Stimulated activated CD4-positive, alpha-beta T cell treated with anti-CD3 and anti-CD28 coated beads, Interleukin-2, amount 100 ng/mL, for 48 hours (primary cell): Measurements from ENCODE around the gene HINT2.
A peak's percentile ranks its signal among the peaks of the same experiment; 100 is the strongest.

Experiments used
- DNase-seq, 2 donors: peaks; one replicate each; pipeline ENCODE4 v3.0.0-alpha.2; 2020

The HINT2 gene

DNA sequence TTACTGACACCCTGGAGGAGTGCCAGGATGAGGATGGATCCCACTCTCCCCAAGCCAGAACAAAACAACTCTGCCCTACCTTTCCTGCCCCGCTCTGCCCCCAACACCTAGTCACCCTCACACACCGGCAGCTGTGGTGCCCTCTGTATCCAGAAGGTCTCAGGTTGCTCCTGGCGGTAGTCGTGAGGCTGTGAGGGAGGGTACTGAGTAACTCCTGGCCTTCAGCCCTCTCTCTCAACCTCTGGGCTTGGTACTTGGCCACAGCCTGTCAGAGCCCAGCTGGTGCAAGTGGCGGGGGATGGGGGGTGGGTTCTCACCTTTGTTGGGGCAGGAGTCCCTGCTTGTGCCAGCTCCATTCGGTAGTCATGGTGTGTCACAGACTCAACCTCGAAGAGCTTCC is 4.7 kb downstream of the HINT2 start:
- no peak for DNase-seq

DNA sequence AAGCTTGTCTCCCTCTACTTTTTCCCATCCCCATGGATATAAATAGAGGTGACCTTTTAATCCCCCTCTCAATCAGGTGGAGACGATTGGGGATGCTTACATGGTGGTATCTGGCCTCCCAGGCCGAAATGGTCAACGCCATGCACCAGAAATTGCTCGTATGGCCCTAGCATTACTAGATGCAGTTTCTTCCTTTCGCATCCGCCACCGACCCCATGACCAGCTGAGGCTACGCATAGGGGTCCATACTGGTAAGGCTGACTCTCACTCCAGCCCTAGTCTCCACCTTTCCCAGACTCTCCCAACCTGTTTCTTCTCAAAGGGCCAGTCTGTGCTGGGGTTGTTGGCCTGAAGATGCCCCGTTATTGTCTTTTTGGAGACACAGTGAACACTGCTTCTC is 6.4 kb downstream of the HINT2 start:
- DNase-seq, result no peak

DNA sequence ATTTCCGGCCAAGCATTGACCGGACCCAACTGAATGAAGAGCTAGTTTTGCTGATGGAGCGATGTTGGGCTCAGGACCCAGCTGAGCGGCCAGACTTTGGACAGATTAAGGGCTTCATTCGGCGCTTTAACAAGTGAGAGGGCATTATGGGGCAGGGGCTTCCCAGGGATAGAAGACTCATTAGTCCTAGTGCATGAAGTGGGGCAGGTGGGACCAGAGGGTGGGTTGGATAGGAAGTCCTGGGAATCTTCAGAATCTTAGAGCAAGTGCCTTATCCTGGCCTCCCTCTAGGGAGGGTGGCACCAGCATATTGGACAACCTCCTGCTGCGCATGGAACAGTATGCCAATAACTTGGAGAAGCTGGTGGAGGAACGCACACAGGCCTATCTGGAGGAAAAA is 8.7 kb downstream of the HINT2 start:
- no peak for DNase-seq

DNA sequence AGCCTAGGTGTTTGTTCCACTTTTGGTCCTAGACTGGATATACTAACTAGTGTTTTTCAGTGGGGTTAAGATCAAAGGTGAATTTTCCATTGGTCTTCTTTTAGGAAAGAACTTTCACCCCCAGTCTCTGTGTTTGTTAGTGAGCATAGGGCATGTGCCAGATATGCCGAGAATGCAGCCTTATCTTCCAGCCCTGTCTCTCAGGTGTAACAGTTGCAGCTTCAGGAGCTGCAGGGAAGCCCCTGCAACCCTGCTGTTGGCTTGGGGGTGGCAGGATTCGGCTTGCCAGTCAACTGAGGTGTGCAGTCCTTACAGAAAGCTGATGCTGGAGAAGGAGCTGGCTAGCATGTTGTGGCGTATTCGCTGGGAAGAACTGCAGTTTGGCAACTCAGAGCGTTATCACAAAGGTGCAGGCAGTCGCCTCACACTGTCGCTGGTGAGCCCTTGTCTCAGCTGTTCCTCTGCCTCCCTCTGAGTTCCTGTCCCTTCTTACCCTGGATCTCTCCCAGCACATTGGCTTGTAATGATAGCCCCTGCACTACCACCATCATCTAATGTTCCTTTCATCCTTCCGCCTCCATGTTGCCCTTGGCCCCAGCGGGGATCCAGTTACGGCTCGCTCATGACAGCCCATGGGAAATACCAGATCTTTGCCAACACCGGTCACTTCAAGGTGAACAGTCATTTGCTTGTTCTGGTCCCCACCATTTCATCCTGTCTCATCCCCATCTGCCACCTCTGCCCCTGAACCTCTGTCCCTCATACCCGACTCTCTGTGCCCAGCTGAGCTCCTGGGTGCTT is 13.3 kb downstream of the HINT2 start:
- no peak for DNase-seq

DNA sequence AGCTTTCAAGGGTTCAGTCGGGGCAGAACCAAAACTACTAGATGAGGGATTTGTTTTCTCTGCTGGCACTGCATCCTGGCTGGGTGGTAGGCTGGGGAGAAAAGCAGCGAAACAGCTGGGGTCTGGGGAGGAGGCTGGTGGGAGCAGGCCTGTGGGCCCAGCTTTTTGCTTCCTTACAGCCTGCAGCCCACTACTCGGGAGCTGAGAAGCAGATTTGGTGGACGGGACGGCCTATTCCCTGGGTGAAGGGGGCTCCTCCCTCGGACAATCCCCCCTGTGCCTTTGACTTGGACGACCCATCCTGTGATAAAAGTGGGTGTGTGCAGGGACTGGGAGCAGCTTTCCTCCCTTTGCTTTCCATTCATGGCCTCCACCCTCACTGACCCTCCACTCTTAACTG is 14.3 kb downstream of the HINT2 start:
- DNase-seq, result no peak

DNA sequence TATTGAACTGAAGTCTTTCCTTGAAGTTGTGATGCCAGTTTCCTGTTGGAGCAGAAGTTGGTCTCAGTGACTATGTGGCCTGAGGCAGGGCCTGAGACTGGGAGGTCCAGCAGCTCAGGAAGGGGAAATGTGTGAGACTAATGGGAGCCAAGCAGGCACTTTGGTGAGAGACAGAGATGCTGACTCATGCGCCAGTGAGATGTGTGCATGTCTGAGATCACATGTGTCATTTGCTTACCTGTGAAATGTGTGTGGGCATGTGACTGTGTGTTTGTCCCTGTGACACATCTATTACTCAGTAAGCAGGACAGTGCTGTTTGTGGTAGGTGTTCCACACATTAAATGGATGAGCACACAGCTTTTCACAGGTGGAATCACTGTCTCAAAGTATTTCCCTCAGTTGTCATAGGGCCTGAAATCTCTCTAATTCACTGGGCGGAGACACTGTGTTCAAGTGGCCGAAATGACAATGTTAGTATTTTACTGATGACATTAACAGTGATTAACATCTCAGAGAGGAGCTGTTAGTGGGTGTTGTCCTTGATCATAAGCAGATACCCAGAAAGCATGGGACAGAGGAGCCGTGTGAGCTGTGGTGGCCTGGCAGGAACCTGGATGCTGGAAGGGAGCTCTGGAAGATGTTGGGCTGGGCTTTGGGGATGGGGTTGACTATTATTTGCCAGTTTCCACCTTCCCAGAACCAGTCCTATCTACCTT is 16.0 kb downstream of the HINT2 start:
- peak; percentile 36 to 41 for DNase-seq

DNA sequence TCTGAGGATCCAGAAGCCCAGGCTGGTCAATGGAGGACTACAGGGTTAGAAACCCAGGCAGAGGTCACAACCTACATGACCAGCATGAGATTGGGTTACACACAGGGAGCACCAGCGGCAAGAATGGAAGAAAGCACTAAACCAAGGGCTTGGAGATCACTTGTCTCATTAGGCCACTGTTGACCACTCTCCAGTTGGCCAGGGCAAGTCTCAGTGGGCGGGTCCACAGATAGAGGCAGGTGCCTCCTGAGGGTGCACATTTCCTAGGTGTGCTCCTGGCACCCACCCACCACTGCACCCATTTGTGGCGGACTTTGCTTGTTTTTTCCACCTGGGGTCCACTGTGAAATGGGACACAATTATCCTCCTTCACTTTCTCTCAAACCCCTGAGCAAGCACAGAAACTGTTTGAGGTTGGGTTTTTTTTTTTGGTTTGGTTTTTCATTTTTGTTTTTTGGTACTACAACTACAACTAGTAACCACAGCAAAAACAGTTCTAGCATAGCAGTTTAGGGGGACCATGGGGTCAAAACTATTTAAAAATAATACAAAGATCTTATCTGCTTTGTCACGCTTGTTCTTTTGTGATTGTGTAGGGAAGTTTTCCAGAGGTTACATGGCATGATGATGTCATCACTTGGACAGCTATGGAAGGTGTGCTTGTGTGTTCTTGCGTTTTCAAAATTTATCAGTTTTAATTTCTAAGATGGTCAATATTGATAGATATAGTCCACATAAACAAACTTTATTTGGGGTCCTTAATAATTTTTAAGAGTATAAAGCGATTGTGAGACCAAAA is 17.3 kb downstream of the HINT2 start:
- DNase-seq, result no peak

DNA sequence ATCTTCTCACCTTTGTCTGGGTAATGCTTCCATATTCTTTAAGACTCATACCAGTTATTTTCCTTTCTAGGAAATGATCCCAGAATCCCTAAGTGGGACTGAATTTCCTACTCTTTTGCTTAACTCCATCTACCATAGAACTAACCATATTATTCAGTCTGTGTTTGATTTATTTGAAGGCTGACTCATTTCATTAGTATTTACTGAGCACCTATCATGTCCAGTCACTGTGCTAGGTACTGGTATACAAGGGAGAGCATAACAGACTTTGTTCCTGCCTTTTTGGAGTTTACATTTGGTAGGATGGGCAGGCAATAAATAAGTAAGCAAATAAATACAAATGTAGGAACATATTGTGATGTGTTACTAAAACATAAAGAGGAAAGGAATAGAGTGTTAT is 19.1 kb downstream of the HINT2 start:
- no peak for DNase-seq

DNA sequence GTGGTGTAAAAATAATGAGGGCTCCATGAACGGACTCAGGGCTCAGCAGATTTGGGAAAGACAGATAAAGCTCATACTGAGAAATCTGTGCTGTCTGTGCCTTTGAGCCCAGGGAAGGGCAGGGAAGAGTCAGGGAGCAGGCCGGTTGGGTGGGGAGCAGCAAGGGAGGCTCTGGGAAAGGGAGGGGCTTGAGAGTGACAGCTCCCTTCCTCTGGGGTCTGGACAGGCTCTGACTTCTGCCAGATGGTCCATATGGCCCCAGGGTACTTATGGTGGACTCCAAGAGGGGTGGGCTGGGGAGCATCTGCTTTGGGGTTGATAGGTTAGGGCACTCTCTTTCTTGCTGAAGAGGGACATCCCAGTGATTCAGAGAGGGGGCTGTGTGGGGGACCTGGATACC is 21.4 kb downstream of the HINT2 start:
- DNase-seq, result no peak

DNA sequence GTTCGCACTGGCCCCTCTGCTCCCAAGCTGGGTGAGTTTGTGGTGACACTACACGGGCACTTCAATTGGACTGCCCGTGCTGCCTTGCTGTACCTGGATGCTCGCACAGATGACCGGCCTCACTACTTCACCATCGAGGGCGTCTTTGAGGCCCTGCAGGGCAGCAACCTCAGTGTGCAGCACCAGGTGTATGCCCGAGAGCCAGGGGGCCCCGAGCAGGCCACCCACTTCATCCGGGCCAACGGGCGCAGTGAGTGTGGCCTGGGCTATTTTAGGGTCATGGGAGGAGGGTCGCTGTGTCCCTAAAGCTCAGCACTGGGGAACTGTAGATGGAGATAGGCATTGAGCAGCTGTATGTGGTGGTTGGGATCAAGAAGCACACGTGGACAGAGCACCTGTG is 22.0 kb downstream of the HINT2 start:
- no peak for DNase-seq

DNA sequence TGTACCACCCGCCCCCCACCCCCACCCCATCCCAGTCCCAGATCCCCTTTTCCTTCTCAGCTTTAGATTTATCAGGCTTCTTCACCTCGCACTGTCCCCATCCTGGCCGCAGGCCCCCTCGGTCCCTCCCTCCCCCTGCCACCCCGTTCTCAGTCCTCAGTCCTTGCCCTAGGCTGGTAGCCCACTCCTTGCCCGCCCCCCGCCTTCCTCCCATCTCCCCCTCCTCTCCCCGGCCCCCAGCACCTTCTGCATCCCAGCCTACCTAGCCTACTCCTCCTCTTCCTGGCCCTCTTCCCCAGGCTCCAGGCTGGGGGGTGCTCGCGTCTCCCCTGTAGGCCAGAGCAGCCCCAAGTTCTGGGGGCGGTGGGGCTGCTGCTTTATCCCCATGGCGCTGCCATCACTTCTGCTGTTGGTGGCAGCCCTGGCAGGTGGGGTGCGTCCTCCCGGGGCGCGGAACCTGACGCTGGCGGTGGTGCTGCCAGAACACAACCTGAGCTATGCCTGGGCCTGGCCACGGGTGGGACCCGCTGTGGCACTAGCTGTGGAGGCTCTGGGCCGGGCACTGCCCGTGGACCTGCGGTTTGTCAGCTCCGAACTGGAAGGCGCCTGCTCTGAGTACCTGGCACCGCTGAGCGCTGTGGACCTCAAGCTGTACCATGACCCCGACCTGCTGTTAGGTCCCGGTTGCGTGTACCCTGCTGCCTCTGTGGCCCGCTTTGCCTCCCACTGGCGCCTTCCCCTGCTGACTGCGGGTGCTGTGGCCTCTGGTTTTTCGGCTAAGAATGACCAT is 22.6 kb downstream of the HINT2 start:
- no peak for DNase-seq

DNA sequence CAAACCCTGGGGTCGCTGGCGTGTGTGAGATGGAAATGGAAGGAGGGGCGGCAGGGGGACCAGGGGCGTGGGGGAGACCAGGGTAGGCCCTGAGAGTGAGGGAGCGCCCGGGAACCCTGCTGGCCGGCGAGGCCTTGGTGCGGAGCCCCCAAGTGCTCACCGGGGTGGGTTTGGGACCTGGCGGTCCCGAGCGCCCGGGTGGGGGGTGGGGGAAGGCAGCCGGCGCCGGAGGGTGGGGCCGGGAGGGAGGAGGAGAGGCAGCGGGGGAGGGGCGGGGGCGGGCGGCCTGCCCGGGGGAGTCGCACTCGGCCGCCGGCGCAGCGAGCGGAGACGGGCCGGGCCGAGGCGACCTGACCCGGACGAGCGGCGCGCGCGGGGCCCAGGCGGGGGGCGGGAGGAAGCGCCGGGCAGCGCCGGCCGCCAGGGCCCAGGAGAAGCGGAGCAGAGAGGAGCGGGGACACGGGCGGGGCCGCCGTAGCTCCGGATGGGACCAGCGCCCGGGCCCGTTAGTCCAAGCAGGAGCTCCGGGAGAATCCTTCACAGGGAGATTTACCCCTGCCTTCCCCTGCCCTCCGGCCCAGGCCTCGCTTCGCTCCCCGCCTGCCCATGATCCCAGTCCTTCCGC is 23.4 kb downstream of the HINT2 start, which contains the start of gene NPR2:
Gene NPR2, plus strand, starts transcription at position 295 of the 625 bp plus-strand sequence. CDS start 818 bp downstream, outside the sequence.
- DNase-seq, result no peak

DNA sequence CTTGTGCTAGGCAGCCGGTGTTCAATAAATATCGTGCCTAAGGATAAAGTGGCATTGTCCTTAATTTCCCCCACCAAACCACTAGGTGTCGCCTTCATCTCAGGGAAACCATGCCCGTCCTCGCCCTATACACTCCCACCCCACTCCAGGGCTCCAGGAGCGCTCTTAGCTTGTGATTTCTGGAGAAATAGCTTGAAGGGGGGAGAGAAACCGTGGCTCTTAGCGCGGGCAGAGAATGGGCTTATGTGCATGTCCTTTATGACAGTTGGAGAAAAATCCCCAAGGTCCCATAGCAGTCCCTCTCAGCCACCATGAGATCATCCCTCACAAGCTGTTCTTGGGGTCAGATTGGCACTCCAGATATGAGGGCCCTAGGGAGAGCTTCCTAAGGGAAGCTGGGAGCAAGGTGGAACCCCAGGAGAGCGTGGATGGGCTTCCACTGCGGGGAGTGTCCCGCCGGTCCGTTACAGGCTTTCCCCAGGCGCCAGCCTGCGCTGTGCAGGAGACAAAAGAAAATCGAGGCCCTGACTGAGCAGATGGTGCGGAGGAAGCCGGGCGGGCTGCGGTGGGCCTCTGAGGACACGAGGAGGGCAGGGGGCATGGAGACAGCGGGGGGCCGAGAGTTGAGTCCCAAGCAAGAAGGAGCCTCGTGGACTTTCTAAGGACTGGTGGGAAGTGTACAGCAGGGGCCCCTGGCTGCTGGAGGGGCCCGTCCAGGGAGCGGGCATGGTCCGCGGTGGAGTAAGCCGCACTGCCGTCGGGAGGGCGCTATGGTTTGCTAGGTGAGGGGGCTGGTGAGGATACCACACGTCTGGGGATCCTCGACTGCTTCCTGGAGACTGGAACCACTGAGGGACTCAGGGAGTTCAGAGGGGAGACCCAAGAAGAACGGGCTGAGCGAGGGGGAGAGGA is 24.2 kb downstream of the HINT2 start:
- DNase-seq, result peak; percentile 49 to 50

DNA sequence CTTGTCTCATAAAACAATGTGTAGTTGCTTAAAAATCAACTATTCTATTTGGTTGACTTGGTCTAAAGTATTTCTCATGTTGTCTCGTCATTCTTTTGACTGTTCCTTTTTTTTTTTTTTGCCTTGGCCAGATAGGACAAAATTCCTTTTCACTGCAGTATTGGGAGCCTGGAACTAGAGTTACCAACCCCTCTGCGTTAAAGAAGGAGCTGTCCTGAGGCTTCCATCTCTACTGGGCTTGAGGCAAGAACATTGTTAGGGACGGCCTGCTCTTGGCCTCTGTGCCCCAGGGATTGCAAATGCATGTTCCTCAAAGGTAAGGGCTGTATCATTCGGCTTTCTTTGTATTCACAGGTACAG is 24.8 kb downstream of the HINT2 start:
- DNase-seq, result no peak

DNA sequence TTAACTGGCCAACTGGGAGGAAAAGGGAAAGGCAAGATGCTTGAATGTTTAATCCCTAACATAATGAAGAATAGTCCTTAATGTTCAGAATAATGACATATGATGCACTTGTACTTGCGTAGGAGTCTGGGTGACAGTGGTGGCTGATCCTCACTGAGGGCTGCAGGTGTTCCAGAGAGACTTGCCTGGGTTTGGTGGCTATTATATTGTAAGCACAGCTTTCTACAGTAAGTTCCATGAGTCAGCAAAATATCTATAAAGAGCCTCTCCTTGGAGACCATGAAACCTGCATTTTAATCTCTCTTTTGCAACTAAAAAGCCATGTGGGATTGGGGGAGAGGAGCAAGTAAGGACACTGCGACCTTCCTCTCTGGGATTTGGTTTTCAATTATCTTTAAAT is 25.3 kb downstream of the HINT2 start:
- DNase-seq, result no peak

DNA sequence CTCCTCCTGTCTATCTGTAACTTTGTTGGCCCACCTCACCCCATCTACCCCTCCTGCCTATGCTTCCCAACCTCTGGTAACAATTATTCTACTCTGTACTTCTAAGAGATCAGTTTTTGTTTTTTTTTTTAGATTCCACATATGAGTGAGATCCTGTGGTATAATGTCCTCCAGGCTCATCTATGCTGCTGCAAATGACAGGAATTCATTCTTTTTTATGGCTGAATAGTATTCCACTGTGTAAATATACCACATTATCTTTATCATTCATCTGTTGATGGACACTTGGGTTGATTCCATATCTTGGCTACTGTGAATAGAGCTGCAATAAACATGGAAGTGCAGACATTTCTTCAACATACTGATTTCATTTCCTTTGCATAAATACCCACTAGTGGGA is 31.4 kb downstream of the HINT2 start:
- DNase-seq, result no peak

DNA sequence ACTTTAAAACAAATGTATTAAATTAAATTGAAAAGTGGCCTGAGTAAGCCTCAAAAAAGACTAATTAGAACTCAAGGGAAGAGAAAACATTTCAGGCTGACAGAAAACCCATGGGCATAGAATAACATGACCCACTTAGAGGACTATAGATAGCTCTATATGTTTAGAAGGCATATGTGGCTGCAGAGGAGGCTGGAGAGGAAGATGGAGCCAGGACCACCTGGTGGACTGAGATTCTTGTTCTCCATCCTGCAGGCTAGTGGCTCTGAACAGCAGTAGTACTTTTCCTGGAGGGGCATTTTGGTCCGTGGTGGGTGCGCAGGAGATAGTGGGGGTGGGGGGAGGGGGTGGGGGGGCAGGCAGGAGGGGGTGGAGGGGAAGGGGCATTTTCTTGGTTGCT is 33.8 kb downstream of the HINT2 start:
- no peak for DNase-seq

DNA sequence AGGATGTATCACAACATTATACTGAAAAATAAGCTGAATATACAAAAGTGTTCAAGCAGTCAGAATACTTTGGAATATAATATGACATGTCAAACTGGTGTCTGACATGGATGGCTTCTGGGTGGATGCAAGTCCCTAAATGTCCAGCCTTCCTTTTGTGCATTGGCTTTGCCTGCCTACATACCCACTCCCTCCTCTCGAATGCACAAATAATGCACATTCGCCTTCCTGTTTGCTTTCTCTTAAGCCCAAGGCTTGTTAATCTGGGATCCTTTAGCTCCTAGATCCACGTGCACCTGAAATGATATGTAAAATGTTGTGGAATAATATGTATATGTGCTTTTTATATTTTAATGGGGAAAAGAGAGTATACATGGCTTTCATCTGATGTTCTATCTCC is 36.3 kb downstream of the HINT2 start:
- DNase-seq, result no peak

DNA sequence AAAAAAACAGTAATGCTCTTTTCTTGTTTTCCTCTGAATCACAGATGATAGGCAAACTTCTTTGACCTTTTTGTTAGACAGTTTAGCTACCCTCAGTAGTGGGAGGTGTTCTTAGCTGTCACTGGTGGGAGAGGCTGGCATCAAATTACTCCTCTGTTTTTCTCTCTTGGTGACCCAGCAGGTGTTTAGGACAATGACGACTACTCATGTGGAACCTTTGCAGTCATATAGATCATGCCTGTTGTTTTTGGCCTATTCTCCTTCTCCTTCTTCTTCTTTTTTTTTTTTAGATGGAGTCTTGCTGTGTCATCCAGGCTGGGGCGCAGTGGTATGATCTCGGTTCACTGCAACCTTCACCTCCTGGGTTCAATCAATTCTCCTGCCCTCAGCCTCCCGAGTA is 38.8 kb downstream of the HINT2 start:
- DNase-seq, result no peak

DNA sequence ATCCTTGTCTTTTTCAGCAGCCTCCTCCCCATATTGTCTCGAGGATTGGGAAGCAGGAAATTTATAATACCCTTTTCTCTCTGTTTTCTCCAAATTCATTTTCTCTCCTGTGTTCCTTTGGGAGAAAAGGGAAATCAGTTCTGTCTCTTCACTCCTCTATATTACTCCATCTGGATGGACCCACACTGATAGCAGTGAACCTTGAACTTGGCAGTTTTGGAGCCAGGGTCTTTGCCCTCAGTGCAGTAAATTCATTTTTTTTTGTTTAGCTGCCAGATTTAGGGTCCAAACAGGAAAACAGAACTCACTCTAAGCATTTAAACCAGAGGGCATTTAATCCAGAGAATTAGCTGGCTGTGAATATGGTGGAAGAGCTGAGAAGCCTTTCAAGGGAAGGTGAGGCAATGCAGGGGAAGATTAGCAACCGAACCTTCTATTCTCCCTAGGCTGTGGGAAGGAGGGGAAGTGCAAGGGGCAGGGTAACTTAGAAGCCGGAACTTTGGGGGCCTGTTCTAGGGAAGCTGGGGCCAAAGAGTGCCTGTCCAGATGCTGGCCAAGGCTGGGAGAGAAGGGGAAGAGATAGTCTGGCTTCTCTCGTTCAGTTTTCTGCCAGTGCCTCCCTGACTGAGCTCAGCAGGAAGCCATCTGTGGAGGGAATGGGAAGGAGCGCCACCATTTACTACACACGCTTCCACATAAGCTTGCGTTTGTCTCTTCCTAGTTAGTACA is 39.8 kb downstream of the HINT2 start:
- DNase-seq, result no peak

DNA sequence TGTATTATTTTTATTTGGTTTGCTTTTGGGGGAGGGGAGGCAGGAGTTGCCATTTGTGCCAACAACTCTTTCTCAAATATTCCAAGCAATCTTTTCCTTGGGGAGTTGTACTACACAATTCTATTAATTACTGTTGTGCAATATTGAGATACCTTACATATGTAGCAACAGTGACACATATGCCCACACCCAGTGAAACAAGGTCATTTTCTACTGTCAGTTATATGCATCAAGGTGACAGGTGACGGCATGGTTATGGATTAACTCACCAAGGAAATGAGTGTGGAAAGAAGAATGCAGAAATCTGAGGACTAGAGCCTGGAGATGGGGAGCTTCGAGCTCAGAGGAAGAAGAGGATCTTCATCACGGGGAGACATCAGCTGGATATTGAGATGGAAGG is 42.9 kb downstream of the HINT2 start:
- DNase-seq, result no peak
